ENCODE measurements around the gene TTC16.
A peak's percentile ranks its signal among the peaks of the same experiment; 100 is the strongest.
"Not testable (repeated sequence)": the region's sequence is repeated elsewhere in the genome, so short reads cannot be mapped to it uniquely, and the experiment has no call there.

Gene TTC16

DNA sequence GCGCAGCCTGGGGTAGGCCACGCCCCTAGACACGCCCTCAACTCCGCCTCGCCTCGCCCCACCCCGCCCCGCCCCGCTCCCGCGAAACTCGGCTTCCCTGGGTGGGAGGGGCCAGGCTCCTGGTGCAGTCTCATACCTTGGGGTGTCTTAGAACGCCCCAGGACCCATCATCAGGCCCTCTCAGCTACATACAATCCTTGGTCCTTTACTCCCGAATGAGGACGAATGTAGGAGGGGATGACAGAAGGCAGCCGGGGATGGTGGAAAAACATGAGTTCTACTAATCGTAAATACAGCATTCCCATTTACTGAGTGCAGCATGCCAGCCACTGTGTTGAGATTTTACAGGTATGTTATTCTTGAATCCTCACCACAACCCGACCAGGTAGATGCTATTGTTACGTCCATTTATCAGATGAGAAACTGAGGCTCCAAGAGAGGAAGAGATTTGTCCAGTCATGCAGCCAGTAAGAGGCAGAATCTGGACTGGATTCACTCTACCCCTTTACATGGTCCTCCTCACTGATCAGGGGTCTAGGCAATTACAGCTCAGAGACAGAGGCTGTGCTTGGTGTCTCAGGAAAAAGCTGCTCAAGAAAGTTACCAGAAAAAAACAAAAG lies 55.8 kb downstream of the TTC16 start:
- H3K27ac Mint-ChIP-seq = peak overlapping the region; percentile 81
- H3K36me3 Mint-ChIP-seq (ENCODE audit: low read depth) = peaks cover 22% of the 10 kb centered on the region
- H3K9me3 Mint-ChIP-seq = no peaks in the 10 kb centered on the region
- H3K4me3 Mint-ChIP-seq = peak overlapping the region; percentile 84
- peaks cover 69% of the 10 kb centered on the region for H3K4me1 Mint-ChIP-seq (ENCODE audit: low read depth)
- H3K27me3 Mint-ChIP-seq = no peaks in the 10 kb centered on the region

DNA sequence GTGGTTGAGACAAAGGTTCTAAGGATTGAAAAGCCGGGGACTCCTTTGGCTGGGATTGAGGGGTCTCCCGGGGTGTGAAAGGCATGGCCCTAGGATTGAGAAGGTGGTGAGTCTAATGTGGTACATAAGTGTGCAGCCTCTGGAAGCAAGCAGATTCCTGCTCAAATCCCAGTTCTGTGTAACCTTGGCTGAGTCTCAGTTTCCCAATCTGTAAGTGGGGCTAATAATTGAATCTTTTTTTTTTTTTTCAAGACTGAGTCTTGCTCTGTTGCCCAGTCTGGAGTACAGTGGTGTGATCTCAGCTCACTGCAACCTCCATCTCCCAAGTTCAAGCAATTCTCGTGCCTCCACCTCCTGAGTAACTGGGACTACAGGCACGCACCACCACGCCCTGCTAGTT lies 56.7 kb downstream of the TTC16 start:
- H3K27ac Mint-ChIP-seq = no peak overlapping the region
- H3K4me3 Mint-ChIP-seq = no peak overlapping the region
- H3K9me3 Mint-ChIP-seq = no peaks in the 10 kb centered on the region
- H3K4me1 Mint-ChIP-seq (ENCODE audit: low read depth) = peaks cover 67% of the 10 kb centered on the region
- H3K27me3 Mint-ChIP-seq = no peaks in the 10 kb centered on the region
- H3K36me3 Mint-ChIP-seq (ENCODE audit: low read depth) = peaks cover 16% of the 10 kb centered on the region

DNA sequence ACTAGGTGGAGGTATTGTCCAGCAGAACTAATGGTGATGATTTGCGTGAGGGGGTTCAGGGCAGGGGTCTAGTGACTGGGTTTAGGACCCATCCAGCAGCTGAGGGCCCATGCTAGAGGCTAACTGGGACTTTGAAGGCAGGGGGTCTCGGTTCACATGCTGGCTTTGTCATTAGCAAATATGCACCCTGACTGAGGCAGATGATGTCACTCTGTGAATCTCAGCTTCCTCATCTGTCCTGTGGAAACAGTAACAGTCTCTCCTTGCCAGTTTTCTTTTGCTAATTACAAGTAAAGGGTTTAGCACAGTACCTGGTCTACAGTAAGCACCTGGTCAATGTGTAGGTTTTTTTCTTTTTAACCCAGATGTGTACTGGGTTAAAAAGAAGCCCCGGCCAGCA lies 57.4 kb downstream of the TTC16 start:
- Mint-ChIP-seq H3K27ac (no peak overlapping the region), H3K27me3 (no peaks in the 10 kb centered on the region), H3K9me3 (no peaks in the 10 kb centered on the region), H3K36me3 (ENCODE audit: low read depth) (peaks cover 17% of the 10 kb centered on the region), H3K4me1 (ENCODE audit: low read depth) (peaks cover 65% of the 10 kb centered on the region), H3K4me3 (no peak overlapping the region)

DNA sequence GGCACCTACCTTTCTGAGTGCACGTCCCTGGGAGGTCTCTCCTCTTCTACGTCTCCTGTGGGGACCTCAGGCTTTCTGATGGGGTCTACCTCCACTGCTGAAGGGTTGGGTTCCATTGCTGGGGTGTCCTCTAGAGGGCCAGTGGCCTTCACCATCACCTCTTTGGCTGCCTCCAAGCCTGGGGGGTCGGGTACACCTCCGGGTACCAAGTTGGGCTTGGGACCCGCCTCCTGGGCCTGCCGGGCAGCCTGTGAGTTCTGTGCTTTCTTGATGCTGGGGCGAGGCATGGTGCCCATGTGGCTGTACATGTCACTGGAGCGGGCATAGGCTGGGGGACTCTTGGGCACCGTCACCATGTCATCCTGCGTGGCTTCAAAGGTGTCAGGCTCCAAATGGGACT lies 58.1 kb downstream of the TTC16 start:
- H3K9me3 Mint-ChIP-seq = no peaks in the 10 kb centered on the region
- H3K4me3 Mint-ChIP-seq = no peak overlapping the region
- H3K27ac Mint-ChIP-seq = peak overlapping the region; percentile 40
- H3K27me3 Mint-ChIP-seq = no peaks in the 10 kb centered on the region
- H3K36me3 Mint-ChIP-seq (ENCODE audit: low read depth) = peaks cover 14% of the 10 kb centered on the region
- H3K4me1 Mint-ChIP-seq (ENCODE audit: low read depth) = peaks cover 65% of the 10 kb centered on the region

DNA sequence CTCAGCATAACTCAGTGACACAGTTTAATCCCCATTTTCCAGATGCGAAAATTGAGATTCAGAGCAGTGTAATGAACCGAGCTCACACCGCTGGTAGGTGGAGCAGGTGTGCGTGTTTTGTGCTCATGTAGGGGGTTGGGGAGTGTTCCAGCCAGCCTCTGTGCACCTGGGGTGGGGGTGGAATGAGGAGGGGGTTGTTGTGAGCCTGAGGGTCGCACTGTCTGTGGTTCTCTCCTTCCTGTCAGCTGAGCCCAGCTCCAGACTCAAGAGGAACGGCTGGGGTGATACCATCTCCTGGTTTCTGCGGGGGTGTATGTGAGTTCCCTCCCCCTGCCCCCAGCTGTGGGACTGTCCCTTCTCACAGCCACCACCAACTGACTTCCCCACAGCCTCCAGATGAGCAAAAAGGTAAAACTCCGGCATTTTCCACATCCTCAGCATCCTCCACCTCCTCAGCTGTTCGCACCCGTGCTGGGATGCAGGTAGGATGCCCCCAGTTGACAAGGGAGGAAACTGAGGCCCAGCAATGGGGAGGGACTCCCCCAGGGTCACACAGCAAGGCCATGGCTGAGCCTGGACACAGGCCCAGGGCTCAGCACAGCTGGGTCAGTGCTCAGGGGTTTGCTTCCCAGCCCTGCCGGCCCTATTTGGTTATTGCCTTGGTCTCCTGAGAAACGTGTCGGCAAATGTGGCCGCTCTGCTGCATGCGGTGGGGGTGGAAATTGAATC lies 60.5 kb downstream of the TTC16 start:
- no peaks in the 10 kb centered on the region for H3K27me3 Mint-ChIP-seq
- peaks cover 12% of the 10 kb centered on the region for H3K36me3 Mint-ChIP-seq (ENCODE audit: low read depth)

DNA sequence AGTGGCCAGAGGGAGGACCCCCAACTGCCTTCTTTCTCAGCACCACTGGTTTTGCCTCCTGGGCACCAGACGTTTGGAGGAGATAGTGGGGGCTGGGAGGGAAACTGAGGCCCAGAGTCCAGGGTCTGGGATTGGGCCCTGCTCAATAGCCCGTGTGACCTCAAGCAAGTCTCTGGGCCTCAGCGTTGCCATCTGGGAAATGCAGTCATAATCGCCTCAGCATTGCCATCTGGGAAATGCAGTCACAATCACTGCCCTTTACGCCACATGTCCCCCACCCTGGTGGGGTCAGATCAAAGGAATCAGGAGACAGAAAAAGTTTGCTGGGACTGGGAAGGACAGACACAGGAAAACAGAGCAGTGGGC lies 61.0 kb downstream of the TTC16 start:
- Mint-ChIP-seq H3K27me3 (no peaks in the 10 kb centered on the region), H3K4me1 (ENCODE audit: low read depth) (peaks cover 65% of the 10 kb centered on the region), H3K27ac (peak overlapping the region; percentile 99), H3K9me3 (no peaks in the 10 kb centered on the region), H3K4me3 (peak overlapping the region; percentile 98), H3K36me3 (ENCODE audit: low read depth) (peaks cover 12% of the 10 kb centered on the region)

More for the DNA sequence above, 60.5 kb downstream of the TTC16 start:
- Mint-ChIP-seq H3K4me3 (peak overlapping the region; percentile 98), H3K27ac (peak overlapping the region; percentile 99), H3K9me3 (no peaks in the 10 kb centered on the region), H3K4me1 (ENCODE audit: low read depth) (peaks cover 63% of the 10 kb centered on the region)

DNA sequence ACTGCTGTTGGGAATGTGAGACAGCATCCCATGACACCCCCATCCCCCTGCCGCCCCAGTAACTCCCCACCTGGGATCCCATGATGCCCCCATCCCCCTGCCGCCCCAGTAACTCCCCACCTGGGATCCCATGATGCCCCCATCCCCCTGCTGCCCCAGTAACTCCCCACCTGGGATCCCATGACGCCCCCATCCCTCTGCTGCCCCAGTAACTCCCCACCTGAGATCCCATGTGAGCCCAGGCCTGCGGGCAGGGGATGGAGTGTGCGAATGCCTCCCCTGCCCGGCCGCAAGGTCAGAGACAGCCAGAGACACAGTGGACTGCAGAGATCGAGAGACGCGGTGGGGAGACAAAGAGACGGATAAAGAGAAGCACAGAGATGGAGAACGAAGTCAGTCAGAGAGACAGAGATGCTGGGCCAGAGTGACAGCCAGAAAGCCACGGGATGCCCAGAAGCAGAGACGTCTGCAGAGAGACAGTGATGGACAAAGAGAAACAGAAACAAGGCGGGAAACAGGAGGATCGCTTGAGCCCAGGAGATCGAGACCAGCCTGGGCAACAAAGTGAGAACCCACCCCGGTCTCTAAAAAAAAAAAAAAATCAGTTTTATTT lies 61.6 kb downstream of the TTC16 start:
- Mint-ChIP-seq H3K27ac (peak overlapping the region; percentile 99), H3K9me3 (no peaks in the 10 kb centered on the region), H3K4me1 (ENCODE audit: low read depth) (peaks cover 69% of the 10 kb centered on the region)

DNA sequence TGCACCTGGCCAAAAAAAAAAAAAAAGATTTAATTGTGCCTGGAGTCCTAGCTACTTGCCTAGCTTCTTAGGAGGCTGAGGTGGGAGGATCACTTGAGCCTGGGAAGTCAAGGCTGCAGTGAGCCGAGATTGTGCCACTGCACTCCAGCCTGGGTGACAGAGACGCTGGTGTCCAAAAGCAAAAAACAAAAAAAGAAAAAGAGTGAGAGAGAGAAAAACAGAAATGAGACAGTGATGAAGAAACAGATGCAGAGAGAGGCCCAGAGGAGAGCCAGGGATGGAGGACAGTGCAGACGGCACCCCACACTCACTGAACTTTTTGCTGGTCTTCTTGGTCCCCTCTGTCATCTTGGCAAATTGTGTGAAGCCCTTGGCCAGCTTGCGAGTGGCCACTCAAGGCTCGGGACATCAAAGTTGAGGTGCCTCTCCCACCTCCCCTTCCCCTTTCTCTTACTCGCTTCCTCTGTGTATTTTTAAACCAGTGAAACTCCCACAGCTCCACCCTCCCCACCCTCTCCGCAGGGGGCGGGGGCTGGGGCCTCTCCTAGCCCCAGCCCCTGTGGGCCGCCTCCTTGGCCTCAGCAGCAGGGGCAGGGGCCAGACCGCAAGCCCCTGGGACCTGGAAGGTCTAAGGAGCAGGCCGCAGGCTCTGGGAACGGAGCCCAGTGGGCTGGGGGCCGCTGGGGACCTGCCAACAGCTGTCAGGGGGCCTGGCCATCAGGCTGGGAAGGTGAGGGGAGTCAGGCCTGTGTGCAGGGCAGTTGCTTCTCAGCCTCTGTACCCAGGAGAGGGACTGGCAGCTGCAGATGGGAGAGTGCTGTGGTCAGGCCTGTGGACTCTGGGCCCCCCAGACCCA lies 62.6 kb downstream of the TTC16 start, which contains the start of gene SH2D3C:
Gene SH2D3C (minus strand): TSS at position 387 of the 856 bp plus-strand sequence. CDS start 39 bp downstream, at position 348.
- H3K9me3 Mint-ChIP-seq = no peaks in the 10 kb centered on the region
- peaks cover 12% of the 10 kb centered on the region for H3K36me3 Mint-ChIP-seq (ENCODE audit: low read depth)
- peak within 1 kb of the TSS; percentile 98 for H3K4me3 Mint-ChIP-seq
- H3K27me3 Mint-ChIP-seq = no peaks in the 10 kb centered on the region
- H3K4me1 Mint-ChIP-seq (ENCODE audit: low read depth) = peaks cover 76% of the 10 kb centered on the region
- peak within 1 kb of the TSS; percentile 99 for H3K27ac Mint-ChIP-seq

More for the DNA sequence above, 61.6 kb downstream of the TTC16 start:
- Mint-ChIP-seq H3K27me3 (no peaks in the 10 kb centered on the region), H3K4me3 (peak overlapping the region; percentile 98), H3K36me3 (ENCODE audit: low read depth) (peaks cover 12% of the 10 kb centered on the region)

DNA sequence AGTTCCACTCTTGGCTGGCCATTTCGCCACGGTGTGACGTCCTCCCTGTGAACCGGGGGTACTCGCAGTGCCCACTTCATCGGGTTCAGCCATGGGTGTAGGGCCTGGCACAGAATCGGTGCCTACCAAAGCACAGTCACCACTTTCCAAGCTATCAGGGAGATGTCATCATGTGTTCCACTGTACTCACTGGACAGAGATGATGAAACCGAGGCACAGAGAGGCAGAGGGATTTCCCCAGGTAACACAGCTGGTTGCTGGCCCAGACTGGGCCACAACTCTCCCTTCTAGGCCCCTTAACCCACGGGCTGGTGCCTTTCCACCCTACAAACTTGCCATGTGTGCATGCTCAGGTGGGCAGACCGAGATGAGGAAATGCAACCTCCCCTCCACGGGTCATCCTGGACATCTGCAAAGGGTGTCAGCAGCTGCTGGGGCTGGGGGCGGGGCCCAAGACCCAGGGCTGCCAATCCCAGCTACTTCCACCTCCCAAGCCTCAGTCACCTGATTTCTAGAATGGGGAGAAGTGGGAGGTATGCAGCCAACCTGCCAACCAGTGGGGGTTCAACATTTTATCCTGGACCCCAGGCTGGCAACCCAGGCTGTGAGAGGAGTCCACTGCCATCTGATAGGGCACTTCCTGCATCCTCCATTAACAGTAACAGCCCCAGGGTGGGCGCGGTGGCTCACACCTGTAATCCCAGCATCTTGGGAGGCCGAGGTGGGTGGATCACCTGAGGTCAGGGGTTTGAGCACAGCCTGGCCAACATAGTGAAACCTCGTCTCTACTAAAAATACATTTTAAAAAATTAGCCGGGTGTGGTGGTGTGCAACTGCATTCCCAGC lies 63.5 kb downstream of the TTC16 start:
- H3K4me3 Mint-ChIP-seq = peak overlapping the region; percentile 98
- H3K27ac Mint-ChIP-seq = peak overlapping the region; percentile 99
- no peaks in the 10 kb centered on the region for H3K9me3 Mint-ChIP-seq
- no peaks in the 10 kb centered on the region for H3K27me3 Mint-ChIP-seq
- peaks cover 78% of the 10 kb centered on the region for H3K4me1 Mint-ChIP-seq (ENCODE audit: low read depth)
- H3K36me3 Mint-ChIP-seq (ENCODE audit: low read depth) = peaks cover 7% of the 10 kb centered on the region

DNA sequence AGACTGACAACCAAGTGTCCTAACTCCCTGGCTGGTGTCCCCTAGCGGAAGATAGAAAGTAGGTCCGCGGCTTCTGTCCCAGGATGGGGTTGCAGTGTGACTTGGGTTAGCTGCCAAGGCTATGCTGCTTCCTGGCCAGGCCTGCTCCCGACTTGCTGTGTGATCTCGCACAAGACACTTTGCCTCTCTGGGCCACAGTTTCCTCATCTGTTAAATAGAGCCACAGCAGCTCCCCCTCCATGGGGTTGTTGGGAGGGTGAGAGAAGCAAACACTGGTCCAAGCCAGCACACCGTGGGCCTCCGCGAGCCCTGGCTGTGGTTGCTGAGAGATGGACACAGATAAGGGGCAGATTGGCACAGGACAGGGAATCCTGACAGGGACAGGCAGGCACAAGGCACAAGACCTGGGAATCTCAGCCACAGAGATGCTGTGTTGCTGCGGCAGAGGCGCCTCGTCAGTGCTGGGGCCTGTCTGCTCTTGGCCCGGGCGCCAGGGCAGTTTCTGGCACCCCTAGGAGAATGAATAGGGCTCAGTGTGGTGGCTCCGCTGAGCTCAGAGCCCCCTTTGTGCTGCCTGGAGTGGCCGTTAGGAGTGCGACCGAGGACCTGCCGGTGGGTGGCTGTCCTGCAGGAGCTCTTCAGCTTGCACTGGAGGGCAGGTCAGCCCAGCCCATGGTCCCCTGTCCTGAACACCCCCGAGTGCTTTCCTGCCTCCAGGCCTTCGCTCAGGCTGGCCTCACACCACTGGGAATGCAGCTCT lies 64.4 kb downstream of the TTC16 start:
- H3K27me3 Mint-ChIP-seq = no peaks in the 10 kb centered on the region
- H3K4me1 Mint-ChIP-seq (ENCODE audit: low read depth) = peaks cover 83% of the 10 kb centered on the region
- H3K4me3 Mint-ChIP-seq = no peak overlapping the region
- peaks cover 5% of the 10 kb centered on the region for H3K36me3 Mint-ChIP-seq (ENCODE audit: low read depth)
- peak overlapping the region; percentile 99 for H3K27ac Mint-ChIP-seq
- no peaks in the 10 kb centered on the region for H3K9me3 Mint-ChIP-seq

DNA sequence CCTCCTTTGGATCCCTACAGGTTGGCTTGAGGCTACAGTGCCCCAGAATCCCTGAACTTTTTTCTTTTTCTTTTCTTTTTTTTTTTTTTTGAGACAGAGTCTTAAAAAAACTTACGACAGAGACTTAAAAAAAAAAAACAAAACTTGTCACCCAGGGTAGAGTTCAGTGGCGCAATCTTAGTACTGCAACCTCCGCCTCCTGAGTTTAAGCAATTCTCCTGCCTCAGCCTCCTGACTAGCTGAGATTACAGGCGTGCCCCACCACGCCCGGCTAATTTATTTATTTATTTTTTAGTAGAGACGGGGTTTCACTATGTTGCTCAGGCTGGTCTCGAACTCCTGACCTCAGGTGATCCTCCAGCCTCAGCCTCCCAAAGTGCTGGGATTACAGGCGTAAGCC lies 65.0 kb downstream of the TTC16 start:
- not testable (repeated sequence) for H3K36me3 Mint-ChIP-seq (ENCODE audit: low read depth); H3K27me3 Mint-ChIP-seq; H3K4me3 Mint-ChIP-seq; H3K9me3 Mint-ChIP-seq
- H3K4me1 Mint-ChIP-seq (ENCODE audit: low read depth) = peaks cover 81% of the 10 kb centered on the region
- peak overlapping the region; percentile 99 for H3K27ac Mint-ChIP-seq
